HepG2 (cell line): ENCODE results near the gene CD83. TPM values are rescaled to one million over a fixed set of nuclear protein-coding genes. Genes with fewer than 3 reads are reported as not detected.

ENCODE experiments used
- ATAC-seq: fragments of 200-7000 bp; cut with Tn5 transposase; 3 replicates; pipeline ENCODE4 v1.9.1; 2020; ENCODE audit warnings: mild to moderate bottlenecking, moderate library complexity
- BruUV-seq: library from RNA; stranded (reverse); fragments of 400-500 nt; replicated peaks from 2 replicates; lab custom pipeline; 2021; lab: Mats Ljungman, UMichigan
- CTCF ChIA-PET: fragments of 300-600 bp; formaldehyde crosslinking; extraction: SDS; loops from one replicate; lab custom pipeline; 2021; ENCODE audit warnings: low total read pairs, inconsistent platforms, low intra/inter-chr PET ratio; lab: Yijun Ruan, JAX
- POLR2A ChIA-PET: fragments of 350-600 bp; sonication (Branson Sonifier 250); formaldehyde crosslinking; loops from one replicate; lab custom pipeline; 2020; ENCODE audit warnings: antibody characterized with exemption, inconsistent platforms; lab: Yijun Ruan, JAX
- DNase-seq: peaks from one replicate; pipeline ENCODE4 v3.0.0-alpha.2; 2015; ENCODE audit warnings: low spot score
- FAIRE-seq: peaks from 3 replicates; lab custom pipeline; 2011; peaks lifted over from hg19 to GRCh38; lab: Jason Lieb, UNC
- H2AFZ ChIP-seq: one replicate; pipeline ENCODE4 v1.6.1; 2011; ENCODE audit warnings: low read length, inconsistent platforms
- H3K27ac ChIP-seq: fragments of 300-600 bp; 3 replicates; pipeline ENCODE4 v1.8.0; 2011; ENCODE audit warnings: mixed run types, mild to moderate bottlenecking, mixed read lengths, low read length, inconsistent platforms; ENCODE audit not compliant: insufficient read depth; ENCODE audit errors: extremely low read length
- H3K27me3 ChIP-seq, 2 experiments: fragments of 200-600 bp in 1 of 2; 2 replicates in 1 of 2; 3 replicates in 1 of 2; pipeline versions ENCODE4 v1.6.0 to v1.8.0; 2011; ENCODE audit warnings: low read length in 2 of 2, mild to moderate bottlenecking in 2 of 2, moderate library complexity in 2 of 2, inconsistent platforms in 1 of 2; ENCODE audit not compliant: insufficient read depth in 2 of 2, control insufficient read depth in 1 of 2
- H3K36me3 ChIP-seq, 2 experiments: fragments of 200-600 bp in 1 of 2; replicated peaks in 1 of 2; 2 replicates in 1 of 2; 3 replicates in 1 of 2; pipeline versions ENCODE4 v1.5.1 to v1.8.0; 2011; ENCODE audit warnings: low read length in 2 of 2, inconsistent platforms in 1 of 2; ENCODE audit not compliant: insufficient read depth in 2 of 2, control insufficient read depth in 1 of 2
- H3K4me1 ChIP-seq: 2 replicates; pipeline ENCODE4 v1.5.1; 2012; ENCODE audit warnings: low read length, inconsistent platforms; ENCODE audit not compliant: insufficient read depth
- H3K4me2 ChIP-seq: 2 replicates; pipeline ENCODE4 v1.6.0; 2011; ENCODE audit warnings: low read depth, low read length, inconsistent platforms
- H3K4me3 ChIP-seq, 3 experiments: fragments of 200-600 bp in 1 of 3; sonication (generic), shearing (Covaris generic) in 1 of 3; replicated peaks in 1 of 3; 2 replicates each; pipeline ENCODE4 v1.5.1; 2011 to 2016; ENCODE audit warnings: low read length in 3 of 3, inconsistent platforms in 2 of 3, low read depth in 2 of 3, mild to moderate bottlenecking in 2 of 3, control low read depth in 1 of 3, mixed read lengths in 1 of 3; ENCODE audit not compliant: insufficient read depth in 1 of 3
- H3K79me2 ChIP-seq: one replicate; pipeline ENCODE4 v1.6.1; 2011; ENCODE audit warnings: low read length, inconsistent platforms; ENCODE audit not compliant: insufficient read depth
- H3K9ac ChIP-seq: 2 replicates; pipeline ENCODE4 v1.6.0; 2011; ENCODE audit warnings: mild to moderate bottlenecking, low read depth, low read length, inconsistent platforms; ENCODE audit not compliant: insufficient read depth
- H3K9me3 ChIP-seq: 2 replicates; pipeline ENCODE4 v1.5.1; 2012; ENCODE audit warnings: mild to moderate bottlenecking, low read length
- H4K20me1 ChIP-seq: 2 replicates; pipeline ENCODE4 v1.6.0; 2011; ENCODE audit warnings: inconsistent platforms, mild to moderate bottlenecking, low read length, moderate library complexity; ENCODE audit not compliant: insufficient read depth
- AHR ChIP-seq: IDR thresholded peaks from 2 replicates; pipeline ENCODE4 v1.6.1; 2018; ENCODE audit warnings: missing genetic modification reagents, missing compliant biosample characterization
- ATF4 ChIP-seq, 2 experiments: fragments of 450-650 bp in 1 of 2; sonication (generic) in 1 of 2; formaldehyde crosslinking; IDR thresholded peaks; 2 replicates each; pipeline versions ENCODE4 v1.5.0 to v1.8.0; 2020 to 2022; ENCODE audit warnings: mild to moderate bottlenecking in 1 of 2, missing genetic modification reagents in 1 of 2
- CBX2 ChIP-seq, 2 experiments: fragments of 200-600 bp in 1 of 2; sonication (generic); formaldehyde crosslinking in 1 of 2; IDR thresholded peaks; 2 replicates each; pipeline versions ENCODE4 v1.7.0 to v1.8.1; 2018 to 2022; ENCODE audit warnings: low read depth in 2 of 2, low read length in 1 of 2, mild to moderate bottlenecking in 1 of 2, missing genetic modification reagents in 1 of 2
- DMTF1 ChIP-seq: sonication (generic); formaldehyde crosslinking; IDR thresholded peaks from 2 replicates; pipeline ENCODE4 v1.4.0; 2020; ENCODE audit warnings: mild to moderate bottlenecking, missing genetic modification reagents
- FOXO1 ChIP-seq: sonication (generic); formaldehyde crosslinking; IDR thresholded peaks from 2 replicates; pipeline ENCODE4 v1.4.0; 2020; ENCODE audit warnings: missing genetic modification reagents
- HES4 ChIP-seq: sonication (generic); formaldehyde crosslinking; IDR thresholded peaks from 2 replicates; pipeline ENCODE4 v1.9.0; 2021; ENCODE audit warnings: mild to moderate bottlenecking, missing genetic modification reagents, borderline replicate concordance
- MXI1 ChIP-seq: IDR thresholded peaks from 3 replicates; pipeline ENCODE4 v1.6.1; 2012; ENCODE audit warnings: low read depth, low read length, inconsistent platforms, borderline replicate concordance
- NBN ChIP-seq: fragments of 450-650 bp; conservative IDR thresholded peaks from 2 replicates; pipeline ENCODE4 v1.6.1; 2017
- NFATC3 ChIP-seq: sonication (generic); formaldehyde crosslinking; IDR thresholded peaks from 2 replicates; pipeline ENCODE4 v1.5.1; 2020; ENCODE audit warnings: mild to moderate bottlenecking, missing genetic modification reagents
- PHF20 ChIP-seq: sonication (generic); formaldehyde crosslinking; IDR thresholded peaks from 2 replicates; pipeline ENCODE4 v1.5.0; 2020; ENCODE audit warnings: mild to moderate bottlenecking, missing genetic modification reagents
- TFAP4 ChIP-seq: sonication (generic); IDR thresholded peaks from 2 replicates; pipeline ENCODE4 v1.6.1; 2016; ENCODE audit warnings: low read depth, borderline replicate concordance
- ZBTB7A ChIP-seq: sonication (generic); formaldehyde crosslinking; IDR thresholded peaks from 2 replicates; pipeline ENCODE4 v1.8.0; 2022; ENCODE audit warnings: mild to moderate bottlenecking, missing genetic modification reagents
- ZEB1 ChIP-seq: IDR thresholded peaks from 2 replicates; pipeline ENCODE4 v1.6.1; 2012; ENCODE audit warnings: mild to moderate bottlenecking, low read depth, inconsistent platforms; ENCODE audit not compliant: insufficient replicate concordance
- ZHX1 ChIP-seq: sonication (generic); formaldehyde crosslinking; IDR thresholded peaks from 2 replicates; pipeline ENCODE4 v1.8.1; 2022; ENCODE audit warnings: low read depth, mild to moderate bottlenecking, missing genetic modification reagents
- ZNF441 ChIP-seq: sonication (generic); formaldehyde crosslinking; IDR thresholded peaks from 2 replicates; pipeline ENCODE4 v1.7.0; 2021; ENCODE audit warnings: missing genetic modification reagents, borderline replicate concordance
- ZNF570 ChIP-seq: sonication (generic); formaldehyde crosslinking; IDR thresholded peaks from 2 replicates; pipeline ENCODE4 v1.4.0; 2020; ENCODE audit warnings: mild to moderate bottlenecking, missing genetic modification reagents, borderline replicate concordance
- WGBS: methylation state at CpG from one replicate; pipeline ENCODE4 v1.1.6; 2017; ENCODE audit warnings: low lambda C conversion rate; 5-methylcytosine and 5-hydroxymethylcytosine counted together
- in situ Hi-C: cut with HindIII; loops from 2 replicates; pipeline ENCODE4 v1.10.0; 2017; ENCODE audit warnings: low pct_unique_long_range_greater_than_20kb; ENCODE audit not compliant: extremely low pct_ligation_motif_present
- intact Hi-C: fragments of 100-400 bp; cut with micrococcal nuclease; formaldehyde crosslinking; loops from one replicate; pipeline ENCODE4 v1.10.0; 2022; ENCODE audit not compliant: unreplicated experiment
- polyA plus RNA-seq, 8 experiments: library from polyadenylated mRNA; depleted of rRNA in 3 of 8; stranded (reverse) in 7 of 8; unstranded in 1 of 8; fragments of >200 nt; fragmentation: Illumina TruSeq in 4 of 8; extraction: Trizol in 4 of 8; gene quantifications; 2 replicates each; pipeline versions ENCODE4 v1.2.1 to v1.2.3, GENCODE V29; 2011 to 2016; ENCODE audit warnings: low read depth in 4 of 8, missing spikeins in 1 of 8, mixed read lengths in 1 of 8; ENCODE audit not compliant: insufficient read depth in 1 of 8
- total RNA-seq, 5 experiments: library from RNA; depleted of rRNA; stranded (reverse); fragments of >200 nt; fragmentation: Illumina TruSeq; extraction: Trizol; gene quantifications; 2 replicates each; pipeline ENCODE4 v1.2.3, GENCODE V29; 2016; ENCODE audit warnings: low read depth in 1 of 5

CD83 gene
- total and polyA plus RNA-seq, 2 of the 13 experiments (the other 11 are each of a cell fraction or from before 2014, with no cell fraction given): 0.46 to 2.3 TPM

GRCh38 chr6:14068133-14068532, 49.4 kb upstream of the CD83 start:
- Histone ChIP-seq H4K20me1 (no peaks in the 10 kb centered on the region), H2AFZ (no peak overlapping the region), H3K4me1 (no peaks in the 10 kb centered on the region), H3K4me2 (no peak overlapping the region), H3K27me3 (peaks cover 1 to 3% of the 10 kb centered on the region in 2 experiments; a peak in 1 of 5 replicates), H3K4me3 (no peak overlapping the region), H3K36me3 (no peaks in the 10 kb centered on the region), H3K27ac (no peak overlapping the region)
- 34% methylated on average over 5 of the region's 5 CpGs for WGBS
- ChIA-PET POLR2A (no interaction called here), CTCF (no interaction called here)
- no peak for ATAC-seq
- in situ Hi-C loops: no loop called here
- BruUV-seq: no TSS peak
- no peak for FAIRE-seq
- TF ChIP-seq ZHX1 (CRISPR knock-in tag): no peak
- no peak for TF ChIP-seq PHF20
- no peak for TF ChIP-seq DMTF1
- TF ChIP-seq MXI1: no peak
- no peak for TF ChIP-seq ZEB1
- TF ChIP-seq CBX2 (IDR thresholded peaks at IDR 0.05; ENCODE audit: low read depth, low read length): no peak
- no peak for TF ChIP-seq CBX2 (CRISPR knock-in tag; IDR thresholded peaks at IDR 0.05; ENCODE audit: low read depth)
- no peak for TF ChIP-seq HES4 (CRISPR knock-in tag)
- no peak for TF ChIP-seq ZBTB7A (CRISPR knock-in tag)
- TF ChIP-seq ZNF441 (CRISPR knock-in tag): no peak
- TF ChIP-seq NBN: no peak
- no peak for TF ChIP-seq ATF4 (CRISPR knock-in tag; IDR thresholded peaks at IDR 0.05)
- no peak for TF ChIP-seq NFATC3 (CRISPR knock-in tag)
- no peak for TF ChIP-seq AHR (CRISPR knock-in tag)
- TF ChIP-seq FOXO1 (CRISPR knock-in tag): no peak
- TF ChIP-seq TFAP4: no peak
- no peak for TF ChIP-seq ZNF570 (CRISPR knock-in tag)
- TF ChIP-seq, all 625 proteins: peak for 0
- H3K79me2 ChIP-seq: no peaks in the 10 kb centered on the region
- intact Hi-C loops: no loop called here
- H3K9me3 ChIP-seq: no peaks in the 10 kb centered on the region
- no peak for DNase-seq
- no peak overlapping the region for H3K9ac ChIP-seq
